Calu3 (cell line): ENCODE measurements around the gene PYCARD. TPM values are rescaled to one million over a fixed set of nuclear protein-coding genes. Genes with fewer than 3 reads are reported as not detected.

Source experiments
- BruUV-seq: library from RNA; stranded (reverse); fragments of 400-500 nt; replicated peaks from 2 replicates; lab custom pipeline; 2021; lab: Mats Ljungman, UMichigan
- CTCF ChIA-PET: fragments of 300-600 bp; sonication (Branson Sonifier 250); formaldehyde crosslinking; loops from one replicate; lab custom pipeline; 2022; ENCODE audit warnings: antibody characterized with exemption; lab: Charles Lee
- DNase-seq: peaks from one replicate; pipeline ENCODE4 v3.0.0; 2022
- H3K27ac Mint-ChIP-seq: one replicate; pipeline ENCODE4 v1.8.0; 2022; ENCODE audit warnings: mixed read lengths; ENCODE audit not compliant: unreplicated experiment
- H3K27me3 Mint-ChIP-seq: one replicate; pipeline ENCODE4 v1.8.0; 2022; ENCODE audit warnings: mixed read lengths; ENCODE audit not compliant: unreplicated experiment
- H3K36me3 Mint-ChIP-seq: one replicate; pipeline ENCODE4 v1.8.0; 2022; ENCODE audit warnings: mild to moderate bottlenecking, moderate library complexity, mixed read lengths; ENCODE audit not compliant: insufficient read depth, unreplicated experiment
- H3K4me1 Mint-ChIP-seq: one replicate; pipeline ENCODE4 v1.8.0; 2022; ENCODE audit warnings: mild to moderate bottlenecking, low read depth, mixed read lengths; ENCODE audit not compliant: unreplicated experiment
- H3K4me3 Mint-ChIP-seq: one replicate; pipeline ENCODE4 v1.8.0; 2022; ENCODE audit warnings: mild to moderate bottlenecking, low read depth, moderate library complexity, mixed read lengths; ENCODE audit not compliant: unreplicated experiment
- H3K9me3 Mint-ChIP-seq: one replicate; pipeline ENCODE4 v1.8.0; 2022; ENCODE audit warnings: low read depth, mixed read lengths; ENCODE audit not compliant: unreplicated experiment
- CTCF ChIP-seq: fragments of 200-600 bp; IDR thresholded peaks from one replicate; pipeline ENCODE4 v1.8.0; 2022; ENCODE audit warnings: antibody characterized with exemption; ENCODE audit not compliant: unreplicated experiment
- intact Hi-C: fragments of 100-400 bp; cut with micrococcal nuclease; formaldehyde crosslinking; loops from one replicate; pipeline ENCODE4 v1.10.0; 2022; ENCODE audit not compliant: unreplicated experiment
- total RNA-seq: library from RNA; stranded (reverse); gene quantifications from 2 replicates; pipeline ENCODE4 v1.2.3, GENCODE V29; 2022

Gene PYCARD
- total RNA-seq, 1 experiment from 2014 or later, result 24.3 TPM

- H3K4me1 Mint-ChIP-seq, result no peaks in the 10 kb centered on the region
- H3K9me3 Mint-ChIP-seq, result peaks cover 2% of the 10 kb centered on the region
- intact Hi-C loops, result no loop called here
- CTCF ChIA-PET, result no interaction called here
- H3K36me3 Mint-ChIP-seq, result no peaks in the 10 kb centered on the region
- DNase-seq, result no peak
- BruUV-seq, result no TSS peak
- H3K4me3 Mint-ChIP-seq, result no peak overlapping the region
- TF ChIP-seq CTCF, result no peak
- peaks cover 23% of the 10 kb centered on the region for H3K27me3 Mint-ChIP-seq
- H3K27ac Mint-ChIP-seq, result no peak overlapping the region
Observed at GRCh38 chr16:31238041-31238440, 35.5 kb upstream of the PYCARD start.

GRCh38 chr16:31229501-31229900, 26.9 kb upstream of the PYCARD start:
- Mint-ChIP-seq H3K9me3 (peaks cover 2% of the 10 kb centered on the region), H3K27ac (no peak overlapping the region), H3K4me1 (no peaks in the 10 kb centered on the region), H3K27me3 (no peaks in the 10 kb centered on the region), H3K4me3 (no peak overlapping the region), H3K36me3 (no peaks in the 10 kb centered on the region)
- intact Hi-C loops, result no loop called here
- no peak for DNase-seq
- no TSS peak for BruUV-seq
- CTCF ChIA-PET, result no interaction called here
- no peak for TF ChIP-seq CTCF

GRCh38 chr16:31228206-31228605, 25.6 kb upstream of the PYCARD start:
- TF ChIP-seq CTCF, result no peak
- CTCF ChIA-PET, result interaction anchor here (0.5 kb wide), 1 partner anchor 12 kb away, joined by 3 read pairs; no protein-coding TSS in a partner anchor
- Mint-ChIP-seq H3K4me3 (no peak overlapping the region), H3K27me3 (no peaks in the 10 kb centered on the region), H3K9me3 (no peaks in the 10 kb centered on the region), H3K4me1 (no peaks in the 10 kb centered on the region), H3K36me3 (no peaks in the 10 kb centered on the region), H3K27ac (no peak overlapping the region)
- no peak for DNase-seq
- intact Hi-C loops, result loop anchor here (1.0 kb wide), 1 partner anchor 21 kb away; no protein-coding TSS in a partner anchor
- no TSS peak for BruUV-seq

GRCh38 chr16:31225193-31225592, 22.6 kb upstream of the PYCARD start:
- peaks cover 22% of the 10 kb centered on the region for H3K27me3 Mint-ChIP-seq
- H3K9me3 Mint-ChIP-seq, result no peaks in the 10 kb centered on the region
- TF ChIP-seq CTCF, result no peak
- CTCF ChIA-PET, result interaction anchor here (0.8 kb wide), 1 partner anchor 37 kb away, joined by 3 read pairs; no protein-coding TSS in a partner anchor
- no TSS peak for BruUV-seq
- intact Hi-C loops, result no loop called here
- H3K4me3 Mint-ChIP-seq, result no peak overlapping the region
- DNase-seq, result no peak
- no peak overlapping the region for H3K27ac Mint-ChIP-seq
- no peaks in the 10 kb centered on the region for H3K4me1 Mint-ChIP-seq
- H3K36me3 Mint-ChIP-seq, result no peaks in the 10 kb centered on the region
